K562 (cell line): Measurements from ENCODE around the gene SEC11A. TPM values are rescaled to one million over a fixed set of nuclear protein-coding genes. Genes with fewer than 3 reads are reported as not detected.

Experiments used
- BHLHE40 ChIP-seq: IDR thresholded peaks from 2 replicates; pipeline ENCODE4 v1.6.1; 2011; ENCODE audit warnings: low read length, improper control_type of control experiment
- BRCA1 ChIP-seq, 2 experiments: fragments of 450-650 bp in 1 of 2; sonication (generic) in 1 of 2; formaldehyde crosslinking in 1 of 2; IDR thresholded peaks; 2 replicates each; pipeline versions ENCODE4 v1.5.0 to v1.6.1; 2017 to 2020; ENCODE audit warnings: mild to moderate bottlenecking in 1 of 2, missing genetic modification reagents in 1 of 2
- CBX5 ChIP-seq: IDR thresholded peaks from 2 replicates; pipeline ENCODE4 v1.6.1; 2014; ENCODE audit warnings: low read depth, borderline replicate concordance
- KAT7 ChIP-seq: sonication (generic); formaldehyde crosslinking; IDR thresholded peaks from 2 replicates; pipeline ENCODE4 v1.8.0; 2022; ENCODE audit warnings: missing genetic modification reagents, mild to moderate bottlenecking, borderline replicate concordance
- MECOM ChIP-seq: fragments of 250-450 bp; sonication (Bioruptor Pico); IDR thresholded peaks from 2 replicates; pipeline ENCODE4 v1.8.0; 2022; ENCODE audit warnings: inconsistent platforms
- NR3C1 ChIP-seq: sonication (generic); formaldehyde crosslinking; IDR thresholded peaks from 2 replicates; pipeline ENCODE4 v1.8.1; 2022; ENCODE audit warnings: missing genetic modification reagents
- POLR2AphosphoS2 ChIP-seq: IDR thresholded peaks from 2 replicates; pipeline ENCODE4 v1.6.1; 2012; ENCODE audit warnings: low read length, improper control_type of control experiment
- PURB ChIP-seq: sonication (generic); formaldehyde crosslinking; IDR thresholded peaks from 2 replicates; pipeline ENCODE4 v1.9.0; 2021; ENCODE audit warnings: low read depth, mild to moderate bottlenecking, missing genetic modification reagents
- SMAD4 ChIP-seq: fragments of 250-450 bp; sonication (Bioruptor Pico); conservative IDR thresholded peaks from 2 replicates; pipeline ENCODE4 v1.8.0; 2021; ENCODE audit warnings: inconsistent platforms, mild to moderate bottlenecking, moderate library complexity
- SREBF1 ChIP-seq: fragments of 150-350 bp; IDR thresholded peaks from 2 replicates; pipeline ENCODE4 v1.6.1; 2014; ENCODE audit warnings: antibody characterized with exemption, low read depth, low read length, borderline replicate concordance
- ZNF134 ChIP-seq: fragments of 250-450 bp; sonication (Bioruptor Pico); conservative IDR thresholded peaks from 2 replicates; pipeline ENCODE4 v1.4.0; 2020
- ZNF280A ChIP-seq: fragments of 450-650 bp; IDR thresholded peaks from 2 replicates; pipeline ENCODE4 v1.6.1; 2018; ENCODE audit warnings: mild to moderate bottlenecking, low read depth; ENCODE audit not compliant: partially characterized antibody
- ZNF354B ChIP-seq: fragments of 250-450 bp; sonication (Bioruptor Pico); IDR thresholded peaks from 2 replicates; pipeline ENCODE4 v1.4.0; 2020
- polyA plus RNA-seq, 8 experiments: library from polyadenylated mRNA; depleted of rRNA in 4 of 8; stranded (reverse) in 5 of 8; unstranded in 3 of 8; fragments of >200 nt; fragmentation: Nextera tagmentation in 2 of 8; fragmentation: Illumina TruSeq in 1 of 8; extraction: Ambion mirVana in 2 of 8; extraction: Trizol in 1 of 8; gene quantifications; 2 replicates each; pipeline versions ENCODE4 v1.2.1 to v1.2.3, GENCODE V29; 2011 to 2014; ENCODE audit warnings: inconsistent platforms in 1 of 8, missing spikeins in 1 of 8
- total RNA-seq, 7 experiments: library from RNA; depleted of rRNA in 6 of 7; stranded (reverse); fragments of >200 nt in 6 of 7; fragmentation: Illumina TruSeq in 2 of 7; extraction: Trizol in 2 of 7; gene quantifications; 2 replicates each; pipeline versions ENCODE4 v1.2.1 to v1.2.3, GENCODE V29; 2011 to 2021; ENCODE audit warnings: low replicate concordance in 1 of 7
- TF ChIP-seq, protein P1 (sequence below): conservative IDR thresholded peaks from 2 replicates; pipeline ENCODE4 v1.6.1; 2011; ENCODE audit warnings: low read depth, mild to moderate bottlenecking, low read length; ENCODE audit not compliant: control insufficient read depth

SEC11A gene
- total and polyA plus RNA-seq, 9 of the 15 experiments (the other 6 are each of a cell fraction or from before 2014, with no cell fraction given): 175 to 310 (median 229) TPM

DNA sequence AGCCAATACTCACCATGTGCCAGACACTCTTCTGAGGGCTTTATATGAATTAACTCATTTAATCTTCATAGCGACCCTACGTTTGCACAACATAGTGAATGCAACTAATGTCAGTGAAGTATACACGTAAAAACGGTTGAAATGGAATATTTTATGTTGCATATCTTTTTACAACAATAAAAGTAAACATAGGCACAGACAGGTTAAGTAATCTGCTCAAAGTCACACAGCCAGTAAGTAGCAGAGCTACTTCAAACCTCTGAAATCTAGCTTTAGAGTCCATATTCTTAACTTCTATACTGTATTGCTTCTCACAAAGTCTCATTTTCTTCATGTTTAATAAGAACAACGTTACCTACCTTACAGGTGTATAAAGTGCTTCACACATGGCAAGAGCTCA is 1.6 kb downstream of the SEC11A start (continued):
- TF ChIP-seq, protein P1, sequence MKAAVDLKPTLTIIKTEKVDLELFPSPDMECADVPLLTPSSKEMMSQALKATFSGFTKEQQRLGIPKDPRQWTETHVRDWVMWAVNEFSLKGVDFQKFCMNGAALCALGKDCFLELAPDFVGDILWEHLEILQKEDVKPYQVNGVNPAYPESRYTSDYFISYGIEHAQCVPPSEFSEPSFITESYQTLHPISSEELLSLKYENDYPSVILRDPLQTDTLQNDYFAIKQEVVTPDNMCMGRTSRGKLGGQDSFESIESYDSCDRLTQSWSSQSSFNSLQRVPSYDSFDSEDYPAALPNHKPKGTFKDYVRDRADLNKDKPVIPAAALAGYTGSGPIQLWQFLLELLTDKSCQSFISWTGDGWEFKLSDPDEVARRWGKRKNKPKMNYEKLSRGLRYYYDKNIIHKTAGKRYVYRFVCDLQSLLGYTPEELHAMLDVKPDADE: no peak
- TF ChIP-seq ZNF134 (no peak), BRCA1 (IDR thresholded peaks at IDR 0.05) (no peak), BRCA1 (CRISPR knock-in tag; IDR thresholded peaks at IDR 0.05) (no peak), SMAD4 (CRISPR knock-in tag) (no peak), KAT7 (CRISPR knock-in tag) (no peak), NR3C1 (CRISPR knock-in tag) (no peak), POLR2AphosphoS2 (no peak), MECOM (CRISPR knock-in tag) (no peak), SREBF1 (no peak), ZNF354B (CRISPR knock-in tag) (no peak), PURB (CRISPR knock-in tag) (no peak), CBX5 (no peak), BHLHE40 (no peak), ZNF280A (no peak)
